GM15510 (cell line): ENCODE results near the gene CCDC88A.

ENCODE experiments used
- POLR2A ChIP-seq: IDR thresholded peaks from 3 replicates; pipeline ENCODE4 v1.6.1; 2011; ENCODE audit warnings: borderline replicate concordance; ENCODE audit not compliant: insufficient read length; ENCODE audit errors: extremely low read depth

The CCDC88A gene

GRCh38 chr2:55430211-55430975 is 10.7 kb upstream of the CCDC88A start:
- no peak for TF ChIP-seq POLR2A

- no peak for TF ChIP-seq POLR2A
Measured at GRCh38 chr2:55428258-55428657, 8.6 kb upstream of the CCDC88A start.

GRCh38 chr2:55425431-55425831 is 5.8 kb upstream of the CCDC88A start:
- no peak for TF ChIP-seq POLR2A

- no peak for TF ChIP-seq POLR2A
Measured at GRCh38 chr2:55422876-55423665, 3.4 kb upstream of the CCDC88A start.

- TF ChIP-seq POLR2A: no peak
Measured at GRCh38 chr2:55421326-55421725, 1.7 kb upstream of the CCDC88A start.

- TF ChIP-seq POLR2A: no peak
Measured at GRCh38 chr2:55420871-55421270, 1.2 kb upstream of the CCDC88A start.

- no peak for TF ChIP-seq POLR2A
Measured at GRCh38 chr2:55420439-55420725, 726 bp upstream of the CCDC88A start.

GRCh38 chr2:55419233-55419678 is 400 bp downstream of the CCDC88A start:
- TF ChIP-seq POLR2A: no peak

GRCh38 chr2:55418512-55419232 is 984 bp downstream of the CCDC88A start:
- TF ChIP-seq POLR2A: no peak

GRCh38 chr2:55418072-55418471 is 1.6 kb downstream of the CCDC88A start:
- no peak for TF ChIP-seq POLR2A

- TF ChIP-seq POLR2A: no peak
Measured at GRCh38 chr2:55416786-55417568, 2.7 kb downstream of the CCDC88A start.

- TF ChIP-seq POLR2A: no peak
Measured at GRCh38 chr2:55415300-55415699, 4.4 kb downstream of the CCDC88A start.

GRCh38 chr2:55408918-55409868 is 10.5 kb downstream of the CCDC88A start:
- TF ChIP-seq POLR2A: no peak
